ENCODE results near the gene RASA2. TPM values are rescaled to one million over a fixed set of nuclear protein-coding genes. Genes with fewer than 3 reads are reported as not detected.

The RASA2 gene, protein sequence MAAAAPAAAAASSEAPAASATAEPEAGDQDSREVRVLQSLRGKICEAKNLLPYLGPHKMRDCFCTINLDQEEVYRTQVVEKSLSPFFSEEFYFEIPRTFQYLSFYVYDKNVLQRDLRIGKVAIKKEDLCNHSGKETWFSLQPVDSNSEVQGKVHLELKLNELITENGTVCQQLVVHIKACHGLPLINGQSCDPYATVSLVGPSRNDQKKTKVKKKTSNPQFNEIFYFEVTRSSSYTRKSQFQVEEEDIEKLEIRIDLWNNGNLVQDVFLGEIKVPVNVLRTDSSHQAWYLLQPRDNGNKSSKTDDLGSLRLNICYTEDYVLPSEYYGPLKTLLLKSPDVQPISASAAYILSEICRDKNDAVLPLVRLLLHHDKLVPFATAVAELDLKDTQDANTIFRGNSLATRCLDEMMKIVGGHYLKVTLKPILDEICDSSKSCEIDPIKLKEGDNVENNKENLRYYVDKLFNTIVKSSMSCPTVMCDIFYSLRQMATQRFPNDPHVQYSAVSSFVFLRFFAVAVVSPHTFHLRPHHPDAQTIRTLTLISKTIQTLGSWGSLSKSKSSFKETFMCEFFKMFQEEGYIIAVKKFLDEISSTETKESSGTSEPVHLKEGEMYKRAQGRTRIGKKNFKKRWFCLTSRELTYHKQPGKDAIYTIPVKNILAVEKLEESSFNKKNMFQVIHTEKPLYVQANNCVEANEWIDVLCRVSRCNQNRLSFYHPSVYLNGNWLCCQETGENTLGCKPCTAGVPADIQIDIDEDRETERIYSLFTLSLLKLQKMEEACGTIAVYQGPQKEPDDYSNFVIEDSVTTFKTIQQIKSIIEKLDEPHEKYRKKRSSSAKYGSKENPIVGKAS
- total RNA-seq (10 to 100 TPM in 1 of 9 donors, 1 to 10 TPM in 8; 2.2 to 12.3 (median 4.2) TPM), polyA plus RNA-seq (1 to 10 TPM; 2.0 to 2.2 TPM)
- long read RNA-seq, donor 1, partial matches to known transcripts = 1 of 2 reads
- long read RNA-seq, donor 1, other reads (novel, unspliced or antisense) = 1 of 2 reads
- long read RNA-seq, donor 2, full-length matches to known transcripts = 2 of 5 reads
- long read RNA-seq, donor 2, partial matches to known transcripts = 1 of 5 reads
- long read RNA-seq, donor 2, other reads (novel, unspliced or antisense) = 2 of 5 reads
- long read RNA-seq, donor 3, full-length matches to known transcripts = 1 of 1 reads
- long read RNA-seq, donor 3, partial matches to known transcripts = 0 of 1 reads
- long read RNA-seq, donor 3, other reads (novel, unspliced or antisense) = 0 of 1 reads

DNA sequence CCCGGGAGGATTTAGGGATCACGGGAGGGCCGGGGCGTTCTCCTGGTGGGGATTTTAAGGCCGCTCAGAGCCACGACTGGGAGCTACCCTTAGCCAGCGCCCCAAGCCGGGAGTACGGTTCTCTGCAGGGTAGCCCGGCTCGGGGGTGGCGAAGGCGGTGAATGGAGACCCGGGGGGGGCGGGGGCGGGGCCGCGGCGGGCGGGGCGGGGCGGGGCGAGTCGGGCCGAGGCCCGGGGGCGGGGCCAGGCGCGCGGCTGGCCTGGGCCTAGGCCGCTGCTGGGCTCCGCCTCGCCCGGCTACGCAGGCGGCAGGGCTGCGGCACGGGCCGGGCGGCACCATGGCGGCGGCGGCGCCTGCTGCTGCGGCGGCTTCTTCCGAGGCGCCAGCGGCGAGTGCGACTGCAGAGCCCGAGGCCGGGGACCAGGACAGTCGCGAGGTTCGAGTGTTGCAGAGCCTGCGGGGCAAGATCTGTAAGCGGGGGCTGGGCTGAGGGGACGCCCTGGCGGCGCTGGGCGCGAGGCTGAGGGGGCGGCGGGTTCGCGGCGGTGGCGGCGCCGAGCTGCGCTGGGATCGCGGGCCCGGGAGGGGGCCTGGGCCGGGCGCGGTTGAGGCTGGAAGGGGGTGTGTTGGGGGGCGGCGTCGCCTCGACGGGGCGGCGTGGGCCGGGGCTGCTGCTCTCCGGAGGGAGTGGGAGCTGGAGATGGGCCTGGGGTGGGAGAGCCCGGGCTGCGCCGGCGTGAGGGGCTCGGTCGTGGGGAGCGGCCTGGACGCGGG lies at the start of gene RASA2:
TSS of gene RASA2 (plus strand) at position 282 of the 775 bp plus-strand sequence. CDS start at position 339, 57 bp downstream.
- Histone ChIP-seq H3K4me3 (peak within 1 kb of the TSS; percentile 80 to 98 (median 88)), H3K9me3 (no peaks in the 10 kb centered on the region), H3K4me1 (peaks cover 0 to 76% (median 17%) of the 10 kb centered on the region in 12 donors), H3K27ac (peak within 1 kb of the TSS; percentile 81 to 97 (median 96)), H3K27me3 (no peaks in the 10 kb centered on the region), H3K36me3 (no peaks in the 10 kb centered on the region)
- TF ChIP-seq, protein P1, sequence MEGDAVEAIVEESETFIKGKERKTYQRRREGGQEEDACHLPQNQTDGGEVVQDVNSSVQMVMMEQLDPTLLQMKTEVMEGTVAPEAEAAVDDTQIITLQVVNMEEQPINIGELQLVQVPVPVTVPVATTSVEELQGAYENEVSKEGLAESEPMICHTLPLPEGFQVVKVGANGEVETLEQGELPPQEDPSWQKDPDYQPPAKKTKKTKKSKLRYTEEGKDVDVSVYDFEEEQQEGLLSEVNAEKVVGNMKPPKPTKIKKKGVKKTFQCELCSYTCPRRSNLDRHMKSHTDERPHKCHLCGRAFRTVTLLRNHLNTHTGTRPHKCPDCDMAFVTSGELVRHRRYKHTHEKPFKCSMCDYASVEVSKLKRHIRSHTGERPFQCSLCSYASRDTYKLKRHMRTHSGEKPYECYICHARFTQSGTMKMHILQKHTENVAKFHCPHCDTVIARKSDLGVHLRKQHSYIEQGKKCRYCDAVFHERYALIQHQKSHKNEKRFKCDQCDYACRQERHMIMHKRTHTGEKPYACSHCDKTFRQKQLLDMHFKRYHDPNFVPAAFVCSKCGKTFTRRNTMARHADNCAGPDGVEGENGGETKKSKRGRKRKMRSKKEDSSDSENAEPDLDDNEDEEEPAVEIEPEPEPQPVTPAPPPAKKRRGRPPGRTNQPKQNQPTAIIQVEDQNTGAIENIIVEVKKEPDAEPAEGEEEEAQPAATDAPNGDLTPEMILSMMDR (IDR thresholded peaks at IDR 0.05) = no peak
- peak in 1 of 2 donors; percentile 81 for TF ChIP-seq POLR2A (IDR thresholded peaks at IDR 0.05)
- WGBS, 4 donors = 0 to 1% (median 1%) methylated on average over 13 to 96 of the region's 96 CpGs
- intact Hi-C loops (cut with DNase I) = loop anchor here in 3 of 10 donors (5.0 kb wide), 3 partner anchors 35 to 55 kb away; no protein-coding TSS in a partner anchor
- DNase-seq (peak; percentile 71 to 86 (median 73)), ATAC-seq (peak; percentile 79 to 97 (median 93))

DNA sequence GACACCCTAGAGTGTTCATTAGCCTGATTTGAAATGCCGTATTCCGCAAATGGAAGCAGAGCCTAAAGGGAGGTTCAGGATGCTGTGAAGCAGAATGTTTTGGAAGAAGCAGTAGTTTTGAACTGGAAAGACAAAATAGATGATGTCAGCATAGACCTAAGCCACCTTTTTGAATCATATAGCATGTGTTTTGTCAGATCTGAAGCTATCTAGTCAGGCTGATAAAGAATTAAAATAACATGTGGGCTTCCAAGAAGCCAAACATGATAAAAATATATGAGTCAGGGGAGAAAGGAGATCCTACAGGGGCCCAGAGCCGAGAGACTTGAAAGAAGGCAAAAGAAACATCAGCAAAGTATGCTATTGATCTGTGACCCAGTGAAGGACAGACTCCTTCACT lies 47.2 kb upstream of the RASA2 start:
- WGBS, 4 donors = 70 to 74% (median 73%) methylated on average over 3 of the region's 3 CpGs
- intact Hi-C loops (cut with DNase I) = no loop called here
- ATAC-seq (no peak), DNase-seq (no peak)
- TF ChIP-seq, protein P1 (IDR thresholded peaks at IDR 0.05) = no peak
- TF ChIP-seq POLR2A (IDR thresholded peaks at IDR 0.05) = no peak
- peaks cover 0 to 46% (median 31%) of the 10 kb centered on the region in 9 donors for H3K36me3 ChIP-seq
- H3K27ac ChIP-seq = peak overlapping the region; percentile 44 to 89 (median 79)
- H3K4me3 ChIP-seq = no peak overlapping the region
- peaks cover 3 to 90% (median 59%) of the 10 kb centered on the region in 12 donors for H3K4me1 ChIP-seq
- no peaks in the 10 kb centered on the region for H3K9me3 ChIP-seq
- H3K27me3 ChIP-seq = no peaks in the 10 kb centered on the region

DNA sequence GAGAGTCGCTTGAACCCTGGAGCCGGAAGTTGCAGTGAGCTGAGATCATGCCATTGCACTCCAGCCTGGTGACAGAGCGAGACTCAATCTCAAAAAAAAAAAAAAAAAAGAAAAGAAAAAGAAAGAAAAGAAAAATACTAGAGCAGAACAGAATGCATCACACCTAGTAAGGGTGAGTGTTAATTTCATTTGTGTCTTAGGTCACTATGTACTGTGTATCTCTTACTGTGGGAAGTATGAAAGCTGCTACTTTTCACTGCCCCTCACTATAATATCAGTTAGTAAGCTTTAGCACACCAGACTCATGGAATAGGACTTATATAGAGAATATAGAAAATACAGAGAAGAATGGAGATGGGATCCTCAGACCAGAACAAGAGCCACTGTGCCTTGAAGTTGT lies 45.9 kb upstream of the RASA2 start:
- Histone ChIP-seq H3K9me3 (no peaks in the 10 kb centered on the region), H3K4me1 (peaks cover 3 to 86% (median 61%) of the 10 kb centered on the region in 12 donors), H3K27me3 (no peaks in the 10 kb centered on the region), H3K27ac (peak overlapping the region; percentile 65 to 89 (median 80)), H3K36me3 (peaks cover 0 to 55% (median 44%) of the 10 kb centered on the region in 9 donors), H3K4me3 (no peak overlapping the region)
- WGBS, 4 donors = 93 to 98% (median 96%) methylated on average over 3 of the region's 3 CpGs
- intact Hi-C loops (cut with DNase I) = loop anchor here in 7 of 10 donors (2.0 to 5.0 kb wide), 4 partner anchors 30 to 74 kb away; partner anchors contain the start of gene ZBTB38 (in 3 of the 7)
- no peak for DNase-seq
- ATAC-seq = no peak
- TF ChIP-seq, protein P1 (IDR thresholded peaks at IDR 0.05) = no peak
- no peak for TF ChIP-seq POLR2A (IDR thresholded peaks at IDR 0.05)
